Superior temporal gyrus (tissue), 1 donor: ENCODE results near the gene ADCYAP1.

Experiments used
- DNase-seq: peaks from one replicate; pipeline ENCODE4 v3.0.0-alpha.2; 2016; ENCODE audit errors: extremely low spot score

Gene ADCYAP1

DNA sequence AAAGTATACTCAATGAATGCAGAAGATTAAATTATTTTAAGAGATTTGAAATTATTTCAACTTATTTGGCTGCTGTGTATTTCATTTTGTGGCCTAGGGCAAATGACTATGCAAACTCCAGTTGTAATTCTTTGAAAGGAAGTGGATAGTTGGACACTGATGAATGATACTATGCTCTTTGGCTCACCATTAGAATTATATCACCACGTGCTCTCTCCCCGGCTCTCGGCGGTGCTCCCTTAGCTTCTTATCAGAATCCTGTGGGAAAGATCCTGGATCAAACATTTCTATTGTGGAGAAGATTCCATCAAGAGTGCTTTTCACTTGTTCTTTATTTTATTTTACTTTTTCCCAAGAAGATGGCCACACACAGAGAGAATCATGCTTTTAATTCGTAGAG is 55.2 kb downstream of the ADCYAP1 start:
- no peak for DNase-seq
